ENCODE measurements around the gene DAAM2.

DNA sequence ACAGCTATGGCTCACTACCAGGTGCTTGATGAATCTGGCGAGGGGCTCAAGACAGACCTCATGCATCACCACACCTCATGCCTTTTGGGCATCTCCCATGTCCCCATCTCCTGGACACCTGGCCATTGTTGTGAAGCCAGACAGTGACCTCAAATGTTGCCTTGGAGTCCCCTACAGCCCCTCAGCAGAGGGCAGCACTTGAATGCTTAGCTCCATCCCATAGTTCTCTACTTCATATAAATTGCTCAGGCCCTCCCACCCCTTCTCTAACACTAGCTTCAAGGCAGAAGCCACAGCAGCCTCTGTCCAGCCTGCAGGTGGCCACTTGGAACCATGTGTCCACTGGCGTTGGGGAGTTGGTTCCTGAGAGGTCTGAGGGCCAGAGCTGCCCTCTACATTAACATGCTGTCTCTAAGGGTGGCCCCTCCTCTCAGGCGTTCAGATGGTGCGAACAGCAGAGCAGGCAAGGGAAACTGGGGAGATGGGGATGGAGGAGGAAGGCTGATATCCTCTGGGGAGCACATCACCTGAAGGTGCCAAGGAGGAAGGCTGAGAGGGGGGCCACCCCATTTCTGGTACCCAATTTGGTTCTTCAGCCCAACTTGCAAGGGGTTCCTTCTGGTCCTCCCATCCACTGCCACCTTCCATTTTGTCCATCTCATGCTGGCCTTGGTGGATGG is 110.8 kb downstream of the DAAM2 start:
- no peak for TF ChIP-seq NFRKB (IDR thresholded peaks at IDR 0.05)
- TF ChIP-seq SP1 (IDR thresholded peaks at IDR 0.05): no peak
- no peak for TF ChIP-seq CTBP1 (IDR thresholded peaks at IDR 0.05; ENCODE audit: borderline replicate concordance)
- no peak for TF ChIP-seq FOXM1 (IDR thresholded peaks at IDR 0.05; ENCODE audit: borderline replicate concordance)
